ENCODE results near the gene ITIH4. TPM values are rescaled to one million over a fixed set of nuclear protein-coding genes. Genes with fewer than 3 reads are reported as not detected.
A peak's percentile ranks its signal among the peaks of the same experiment; 100 is the strongest.

Gene ITIH4
- polyA plus RNA-seq, 3 donors: 0.59 to 47.7 TPM; not detected in 1

- no peak overlapping the region for H3K4me3 Mint-ChIP-seq
- H3K27ac Mint-ChIP-seq: peak overlapping the region in 3 of 7 donors; percentile 60 to 79 (median 69)
- Histone ChIP-seq H3K36me3 (replicated peaks in 1 of 2; ENCODE audit: control insufficient read depth in 1 of 2, insufficient read depth in 2 of 2, low read length in 2 of 2) (peaks cover 59 to 81% of the 10 kb centered on the region in 2 donors), H3K4me3 (replicated peaks in 1 of 3; ENCODE audit: low read depth in 2 of 3, low read length in 3 of 3) (no peak overlapping the region), H3K79me2 (ENCODE audit: insufficient read depth, low read length) (no peaks in the 10 kb centered on the region), H2AFZ (ENCODE audit: insufficient read depth, low read depth, low read length, poor library complexity, severe bottlenecking) (no peak overlapping the region), H3K27me3 (ENCODE audit: control insufficient read depth in 2 of 2, insufficient read depth in 2 of 2, low read length in 2 of 2) (no peaks in the 10 kb centered on the region), H3K9ac (ENCODE audit: insufficient read depth, low read length, poor library complexity, severe bottlenecking) (no peak overlapping the region), H3K9me3 (replicated peaks in 1 of 2; ENCODE audit: control insufficient read depth in 1 of 2, insufficient read depth in 1 of 2, low read length in 2 of 2) (no peaks in the 10 kb centered on the region), H3K27ac (ENCODE audit: low read depth in 1 of 2, low read length in 2 of 2) (no peak overlapping the region), H3K4me1 (ENCODE audit: control insufficient read depth in 1 of 2, insufficient read depth in 2 of 2, low read length in 2 of 2) (peaks cover 33 to 36% of the 10 kb centered on the region in 2 donors), H4K20me1 (ENCODE audit: insufficient read depth, low read length) (no peaks in the 10 kb centered on the region), H3K4me2 (replicated peaks; ENCODE audit: extremely low read depth, low read length, poor library complexity, severe bottlenecking) (no peak overlapping the region)
- DNase-seq: no peak
- H3K27me3 Mint-ChIP-seq (ENCODE audit: low read depth in 3 of 3): peaks cover 0 to 2% (median 0%) of the 10 kb centered on the region in 3 donors
- H3K36me3 Mint-ChIP-seq: peaks cover 75 to 87% of the 10 kb centered on the region in 2 donors
- H3K4me1 Mint-ChIP-seq: peaks cover 39% of the 10 kb centered on the region
- 64% methylated on average over 15 of the region's 18 CpGs for WGBS (ENCODE audit: insufficient coverage)
- peaks cover 0 to 2% (median 0%) of the 10 kb centered on the region in 7 donors for H3K9me3 Mint-ChIP-seq
- intact Hi-C loops (cut with micrococcal nuclease): loop anchor here in 1 of 2 donors (10.0 kb wide), 1 partner anchor 230 kb away; no protein-coding TSS in a partner anchor
- TF ChIP-seq CTCF (IDR thresholded peaks at IDR 0.05): no peak
Observed at GRCh38 chr3:52844290-52844975, 14.0 kb upstream of the ITIH4 start.

- Mint-ChIP-seq H3K4me1 (peaks cover 39% of the 10 kb centered on the region), H3K4me3 (no peak overlapping the region), H3K27me3 (ENCODE audit: low read depth in 3 of 3) (peaks cover 0 to 2% (median 0%) of the 10 kb centered on the region in 3 donors), H3K9me3 (peaks cover 0 to 2% (median 0%) of the 10 kb centered on the region in 7 donors), H3K36me3 (peaks cover 71 to 87% of the 10 kb centered on the region in 2 donors), H3K27ac (peak overlapping the region in 2 of 7 donors; percentile 36 to 79)
- peaks cover 33 to 36% of the 10 kb centered on the region in 2 donors for H3K4me1 ChIP-seq (ENCODE audit: control insufficient read depth in 1 of 2, insufficient read depth in 2 of 2, low read length in 2 of 2)
- H2AFZ ChIP-seq (ENCODE audit: insufficient read depth, low read depth, low read length, poor library complexity, severe bottlenecking): no peak overlapping the region
- DNase-seq: no peak
- H4K20me1 ChIP-seq (ENCODE audit: insufficient read depth, low read length): no peaks in the 10 kb centered on the region
- H3K9me3 ChIP-seq (replicated peaks in 1 of 2; ENCODE audit: control insufficient read depth in 1 of 2, insufficient read depth in 1 of 2, low read length in 2 of 2): no peaks in the 10 kb centered on the region
- TF ChIP-seq CTCF (IDR thresholded peaks at IDR 0.05): no peak
- H3K36me3 ChIP-seq (replicated peaks in 1 of 2; ENCODE audit: control insufficient read depth in 1 of 2, insufficient read depth in 2 of 2, low read length in 2 of 2): peaks cover 57 to 81% of the 10 kb centered on the region in 2 donors
- H3K27me3 ChIP-seq (ENCODE audit: control insufficient read depth in 2 of 2, insufficient read depth in 2 of 2, low read length in 2 of 2): no peaks in the 10 kb centered on the region
- WGBS (ENCODE audit: insufficient coverage): 100% methylated on average over 1 of the region's 2 CpGs
- intact Hi-C loops (cut with micrococcal nuclease): loop anchor here in 1 of 2 donors (10.0 kb wide), 1 partner anchor 231 kb away; no protein-coding TSS in a partner anchor
- no peaks in the 10 kb centered on the region for H3K79me2 ChIP-seq (ENCODE audit: insufficient read depth, low read length)
- no peak overlapping the region for H3K4me2 ChIP-seq (replicated peaks; ENCODE audit: extremely low read depth, low read length, poor library complexity, severe bottlenecking)
- H3K9ac ChIP-seq (ENCODE audit: insufficient read depth, low read length, poor library complexity, severe bottlenecking): no peak overlapping the region
- no peak overlapping the region for H3K4me3 ChIP-seq (replicated peaks in 1 of 3; ENCODE audit: low read depth in 2 of 3, low read length in 3 of 3)
- no peak overlapping the region for H3K27ac ChIP-seq (ENCODE audit: low read depth in 1 of 2, low read length in 2 of 2)
Observed at GRCh38 chr3:52843881-52844280, 13.4 kb upstream of the ITIH4 start.
